Measurements from ENCODE around the gene ATG16L1.

DNA sequence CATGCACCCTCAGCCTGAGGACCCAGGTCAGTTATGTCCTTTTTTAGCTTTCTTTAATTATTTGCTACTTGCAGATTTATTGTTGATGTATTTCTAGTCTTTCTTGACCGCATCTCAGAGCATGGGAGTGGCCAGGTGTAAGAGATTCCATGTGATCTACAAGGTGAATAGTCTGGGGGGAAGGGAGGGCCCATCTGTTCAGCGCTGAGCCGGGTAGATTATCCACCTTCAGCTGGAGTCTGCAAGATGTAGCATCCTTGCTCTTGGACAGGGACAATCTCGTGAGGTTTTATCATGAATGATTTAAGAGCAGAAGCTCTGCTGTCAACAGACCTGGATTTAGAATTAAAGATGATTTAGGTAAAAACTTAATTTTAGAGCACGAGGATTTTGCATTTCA is 90.8 kb downstream of the ATG16L1 start:
- TF ChIP-seq, protein P1, sequence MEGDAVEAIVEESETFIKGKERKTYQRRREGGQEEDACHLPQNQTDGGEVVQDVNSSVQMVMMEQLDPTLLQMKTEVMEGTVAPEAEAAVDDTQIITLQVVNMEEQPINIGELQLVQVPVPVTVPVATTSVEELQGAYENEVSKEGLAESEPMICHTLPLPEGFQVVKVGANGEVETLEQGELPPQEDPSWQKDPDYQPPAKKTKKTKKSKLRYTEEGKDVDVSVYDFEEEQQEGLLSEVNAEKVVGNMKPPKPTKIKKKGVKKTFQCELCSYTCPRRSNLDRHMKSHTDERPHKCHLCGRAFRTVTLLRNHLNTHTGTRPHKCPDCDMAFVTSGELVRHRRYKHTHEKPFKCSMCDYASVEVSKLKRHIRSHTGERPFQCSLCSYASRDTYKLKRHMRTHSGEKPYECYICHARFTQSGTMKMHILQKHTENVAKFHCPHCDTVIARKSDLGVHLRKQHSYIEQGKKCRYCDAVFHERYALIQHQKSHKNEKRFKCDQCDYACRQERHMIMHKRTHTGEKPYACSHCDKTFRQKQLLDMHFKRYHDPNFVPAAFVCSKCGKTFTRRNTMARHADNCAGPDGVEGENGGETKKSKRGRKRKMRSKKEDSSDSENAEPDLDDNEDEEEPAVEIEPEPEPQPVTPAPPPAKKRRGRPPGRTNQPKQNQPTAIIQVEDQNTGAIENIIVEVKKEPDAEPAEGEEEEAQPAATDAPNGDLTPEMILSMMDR (IDR thresholded peaks at IDR 0.05): no peak
- no peak for TF ChIP-seq POLR2AphosphoS5 (IDR thresholded peaks at IDR 0.05)
- no peak for TF ChIP-seq POLR2A (IDR thresholded peaks at IDR 0.05)
- TF ChIP-seq EP300 (IDR thresholded peaks at IDR 0.05): no peak
